NCI-H128 (cell line): Measurements from ENCODE around the gene SGK1.
"Not testable (repeated sequence)": the region's sequence is repeated elsewhere in the genome, so short reads cannot be mapped to it uniquely, and the experiment has no call there.

Source experiments
- DNase-seq: peaks from one replicate; lab custom pipeline; 2025; ENCODE audit not compliant: unreplicated experiment; lab: John Stamatoyannopoulos, UW

Gene SGK1

GRCh38 chr6:134255280-134255679 is 62.6 kb downstream of the SGK1 start:
- DNase-seq = not testable (repeated sequence)

GRCh38 chr6:134254118-134254517 is 63.8 kb downstream of the SGK1 start:
- no peak for DNase-seq

- no peak for DNase-seq
Observed at GRCh38 chr6:134253681-134254080, 64.2 kb downstream of the SGK1 start.

- no peak for DNase-seq
Observed at GRCh38 chr6:134251320-134251719, 66.6 kb downstream of the SGK1 start.

GRCh38 chr6:134250776-134251175 is 67.1 kb downstream of the SGK1 start:
- no peak for DNase-seq

GRCh38 chr6:134249759-134250602 is 67.9 kb downstream of the SGK1 start:
- DNase-seq = no peak

GRCh38 chr6:134249239-134249758 is 68.6 kb downstream of the SGK1 start:
- DNase-seq = no peak

- DNase-seq = no peak
Observed at GRCh38 chr6:134247844-134248580, 69.9 kb downstream of the SGK1 start.

- DNase-seq = no peak
Observed at GRCh38 chr6:134247231-134247833, 70.6 kb downstream of the SGK1 start.

- no peak for DNase-seq
Observed at GRCh38 chr6:134245706-134246105, 72.2 kb downstream of the SGK1 start.

- DNase-seq = no peak
Observed at GRCh38 chr6:134245041-134245440, 72.9 kb downstream of the SGK1 start.

GRCh38 chr6:134240665-134241431 is 77.1 kb downstream of the SGK1 start:
- DNase-seq = no peak

- DNase-seq = no peak
Observed at GRCh38 chr6:134238960-134239795, 78.7 kb downstream of the SGK1 start.

- no peak for DNase-seq
Observed at GRCh38 chr6:134238006-134238405, 79.9 kb downstream of the SGK1 start.

- DNase-seq = no peak
Observed at GRCh38 chr6:134235937-134236751, 81.8 kb downstream of the SGK1 start.

- DNase-seq = not testable (repeated sequence)
Observed at GRCh38 chr6:134235334-134235733, 82.6 kb downstream of the SGK1 start.

GRCh38 chr6:134233180-134233955 is 84.5 kb downstream of the SGK1 start:
- DNase-seq = no peak

- DNase-seq = no peak
Observed at GRCh38 chr6:134230940-134231339, 87.0 kb downstream of the SGK1 start.
